Right lobe of liver (tissue), 6 donors: ENCODE results near the gene PRRT3. TPM values are rescaled to one million over a fixed set of nuclear protein-coding genes. Genes with fewer than 3 reads are reported as not detected.

Experiments
- ATAC-seq, 4 donors: fragments of 200-7000 bp; cut with Tn5 transposase; one replicate each; pipeline ENCODE4 v1.9.1; 2020; ENCODE audit warnings: mild to moderate bottlenecking in 4 of 4, moderate library complexity in 4 of 4
- DNase-seq, 3 donors: peaks; one replicate each; pipeline ENCODE4 v3.0.0-alpha.2; 2020
- H3K27ac ChIP-seq, 3 donors: fragments of 200-600 bp; one replicate each; pipeline ENCODE4 v1.8.0; 2022
- H3K27me3 ChIP-seq, 2 donors: fragments of 200-600 bp; one replicate each; pipeline ENCODE4 v1.8.0; 2022
- H3K36me3 ChIP-seq, 4 donors: fragments of 200-600 bp; sonication (generic) in 1 of 4; one replicate each; pipeline versions ENCODE4 v1.5.1 to v1.8.0; 2017 to 2022; ENCODE audit warnings: control low read depth in 1 of 4
- H3K4me1 ChIP-seq, 4 donors: fragments of 200-600 bp; sonication (generic) in 1 of 4; one replicate each; pipeline versions ENCODE4 v1.5.1 to v1.8.0; 2017 to 2022; ENCODE audit warnings: control low read depth in 1 of 4
- H3K4me3 ChIP-seq, 3 donors: fragments of 200-600 bp; one replicate each; pipeline ENCODE4 v1.8.0; 2022
- H3K9me3 ChIP-seq, 4 donors: fragments of 200-600 bp; sonication (generic) in 1 of 4; one replicate each; pipeline versions ENCODE4 v1.5.1 to v1.8.0; 2017 to 2022; ENCODE audit warnings: control low read depth in 1 of 4
- CTCF ChIP-seq, 4 donors: fragments of 200-600 bp in 3 of 4; fragments of 450-650 bp in 1 of 4; IDR thresholded peaks; one replicate each; pipeline versions ENCODE4 v1.5.1 to v1.8.0; 2016 to 2022; ENCODE audit warnings: antibody characterized with exemption in 4 of 4, mild to moderate bottlenecking in 2 of 4
- POLR2A ChIP-seq: fragments of 450-650 bp; IDR thresholded peaks from one replicate; pipeline ENCODE4 v1.6.1; 2017; ENCODE audit warnings: antibody characterized with exemption, mild to moderate bottlenecking
- WGBS: methylation state at CpG from one replicate; pipeline ENCODE4 v1.1.6; 2018; ENCODE audit warnings: low coverage, low lambda C conversion rate; ENCODE audit not compliant: insufficient coverage; ENCODE audit errors: missing lambda C conversion rate; 5-methylcytosine and 5-hydroxymethylcytosine counted together
- intact Hi-C, 2 donors: fragments of 100-400 bp; cut with DNase I; formaldehyde crosslinking; loops; one replicate each; pipeline versions ENCODE4 v1.11.2 to v1.14.1; 2022
- total RNA-seq, 6 experiments: library from RNA; depleted of rRNA in 2 of 6; stranded (reverse); fragments of >200 nt in 2 of 6; fragmentation: NEBNext Ultra II Directional in 3 of 6; extraction: Animal tissue kit (Norgen Biotek cat#: 25700) in 3 of 6; gene quantifications; one replicate each; pipeline versions ENCODE4 v1.1.0 to v1.2.4, GENCODE V29; 2016 to 2023
- donor health status: DM: no; HTN: yes; CAD: no.
- donor health status: DM: no; HTN: no; CAD: no.
- donor health status: DM: no; HTN: no; CAD: no.
- donor health status: DM: no; HTN: yes; CAD: no.
- donor health status: DM: no; HTN: yes; CAD: no.

PRRT3 gene
- total RNA-seq, 6 experiments from 2014 or later: 0.19 to 0.92 (median 0.35) TPM

GRCh38 chr3:9946112-9947024, 5.8 kb downstream of the PRRT3 start:
- Histone ChIP-seq H3K27me3 (no peaks in the 10 kb centered on the region), H3K9me3 (no peaks in the 10 kb centered on the region), H3K4me1 (peaks cover 0 to 16% (median 0%) of the 10 kb centered on the region in 4 donors), H3K27ac (peak overlapping the region in 2 of 3 donors; percentile 0 to 52), H3K36me3 (peaks cover 0 to 11% (median 0%) of the 10 kb centered on the region in 4 donors), H3K4me3 (peak overlapping the region; percentile 38 to 56 (median 49))
- DNase-seq (peak; percentile 85 to 91 (median 90)), ATAC-seq (peak; percentile 87 to 93 (median 88))
- intact Hi-C loops: no loop called here
- WGBS: 34% methylated on average over 6 of the region's 90 CpGs
- TF ChIP-seq POLR2A: peak; percentile 51
- peak; percentile 65 to 84 (median 71) for TF ChIP-seq CTCF (IDR thresholded peaks at IDR 0.05)

- intact Hi-C loops: no loop called here
- TF ChIP-seq POLR2A (no peak), CTCF (IDR thresholded peaks at IDR 0.05) (no peak)
- Histone ChIP-seq H3K36me3 (peaks cover 0 to 11% (median 0%) of the 10 kb centered on the region in 4 donors), H3K4me1 (peaks cover 0 to 16% (median 0%) of the 10 kb centered on the region in 4 donors), H3K4me3 (no peak overlapping the region), H3K27ac (no peak overlapping the region), H3K27me3 (no peaks in the 10 kb centered on the region), H3K9me3 (no peaks in the 10 kb centered on the region)
- 90% methylated on average over 10 of the region's 10 CpGs for WGBS
- no peak for ATAC-seq
- DNase-seq: no peak
Measured at GRCh38 chr3:9945358-9945757, 6.8 kb downstream of the PRRT3 start.

- Histone ChIP-seq H3K4me3 (no peak overlapping the region), H3K27me3 (no peaks in the 10 kb centered on the region), H3K9me3 (no peaks in the 10 kb centered on the region), H3K36me3 (peaks cover 0 to 11% (median 0%) of the 10 kb centered on the region in 4 donors), H3K27ac (no peak overlapping the region), H3K4me1 (peaks cover 0 to 16% (median 0%) of the 10 kb centered on the region in 4 donors)
- intact Hi-C loops: no loop called here
- no peak for DNase-seq
- 80% methylated on average over 1 of the region's 11 CpGs for WGBS
- TF ChIP-seq CTCF (IDR thresholded peaks at IDR 0.05) (no peak), POLR2A (no peak)
- ATAC-seq: no peak
Measured at GRCh38 chr3:9944271-9944670, 7.9 kb downstream of the PRRT3 start.

GRCh38 chr3:9942934-9943690, 9.1 kb downstream of the PRRT3 start:
- peaks cover 0 to 16% (median 0%) of the 10 kb centered on the region in 4 donors for H3K4me1 ChIP-seq
- no peak for TF ChIP-seq CTCF (IDR thresholded peaks at IDR 0.05)
- TF ChIP-seq POLR2A: no peak
- no peaks in the 10 kb centered on the region for H3K27me3 ChIP-seq
- no peak overlapping the region for H3K27ac ChIP-seq
- ATAC-seq (no peak), DNase-seq (no peak)
- intact Hi-C loops: no loop called here
- H3K36me3 ChIP-seq: peaks cover 0 to 15% (median 0%) of the 10 kb centered on the region in 4 donors
- 96% methylated on average over 5 of the region's 11 CpGs for WGBS
- H3K9me3 ChIP-seq: no peaks in the 10 kb centered on the region
- H3K4me3 ChIP-seq: no peak overlapping the region
